ENCODE measurements around the gene GJA3. TPM values are rescaled to one million over a fixed set of nuclear protein-coding genes. Genes with fewer than 3 reads are reported as not detected.

GJA3 gene
- total and polyA plus RNA-seq, 2 of the 8 experiments (the other 6 are each of a cell fraction or from before 2014, with no cell fraction given): 0.12 to 0.60 TPM

DNA sequence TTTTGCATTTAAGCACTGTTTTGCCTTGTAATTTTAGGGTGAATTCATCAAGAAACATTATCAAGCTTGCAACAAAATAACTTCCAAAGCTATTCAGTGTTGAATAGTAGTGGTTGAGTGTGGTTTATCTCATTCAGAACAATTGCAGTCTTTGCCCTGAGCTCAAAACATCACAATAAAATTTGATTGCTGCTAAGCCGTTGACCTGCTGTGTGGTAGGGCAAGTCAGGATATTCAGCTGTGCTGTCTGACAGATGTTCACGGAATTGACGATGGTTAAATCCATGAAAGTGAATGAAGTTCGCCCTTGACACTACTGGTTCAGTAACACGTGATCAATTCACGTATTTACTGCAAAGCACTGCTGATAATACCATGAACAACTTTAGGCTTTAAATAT lies 66.9 kb downstream of the GJA3 start:
- H3K27me3 ChIP-seq (replicated peaks in 1 of 4; ENCODE audit: control insufficient read depth in 3 of 4, extremely low read depth in 1 of 4, insufficient read depth in 3 of 4, low read length in 3 of 4): no peaks in the 10 kb centered on the region
- DNase-seq (ENCODE audit: low read depth in 1 of 2, low spot score in 2 of 2) (no peak), FAIRE-seq (peak; percentile 80)
- no peak overlapping the region for H4K91ac ChIP-seq (replicated peaks; ENCODE audit: insufficient read length, low read length)
- H4K20me1 ChIP-seq (replicated peaks in 1 of 2; ENCODE audit: control insufficient read depth in 1 of 2, insufficient read depth in 2 of 2, low read length in 2 of 2): no peaks in the 10 kb centered on the region
- H3K36me3 ChIP-seq (ENCODE audit: control insufficient read depth in 2 of 4, insufficient read depth in 4 of 4, low read length in 3 of 4): no peaks in the 10 kb centered on the region
- no peak overlapping the region for H3K23ac ChIP-seq (ENCODE audit: insufficient read length)
- no peak overlapping the region for H4K5ac ChIP-seq (ENCODE audit: insufficient read length, low read depth, low read length)
- no peaks in the 10 kb centered on the region for H3K23me2 ChIP-seq (ENCODE audit: low read depth, low read length)
- H2BK15ac ChIP-seq (ENCODE audit: low read length): no peak overlapping the region
- no peak overlapping the region for H2BK120ac ChIP-seq (replicated peaks; ENCODE audit: low read depth, low read length)
- no peak overlapping the region for H2BK12ac ChIP-seq (ENCODE audit: low read depth, low read length)
- H2AK5ac ChIP-seq (ENCODE audit: low read depth, low read length): no peak overlapping the region
- CTCF ChIA-PET (ENCODE audit: partially characterized antibody): interaction anchor here (0.7 to 1.0 kb wide), 2 partner anchors 69 to 942 kb away, joined by 3 read pairs; no protein-coding TSS in a partner anchor
- 91% methylated on average over 6 of the region's 6 CpGs; no CpG with 5 or more reads in 1 of the 2 experiments for WGBS, 2 experiments (ENCODE audit: extremely low coverage in 1 of 2, insufficient coverage in 1 of 2, insufficient read length in 1 of 2, insufficient replicate concordance in 2 of 2, low coverage in 1 of 2, low lambda C conversion rate in 2 of 2, missing lambda C conversion rate in 1 of 2)
- H4K8ac ChIP-seq (ENCODE audit: extremely low read depth, insufficient read depth, low read length): no peak overlapping the region
- H3K4me3 ChIP-seq (ENCODE audit: extremely low read depth in 1 of 4, insufficient read depth in 2 of 4, low read depth in 3 of 4, low read length in 4 of 4): no peak overlapping the region
- no peak overlapping the region for H2AFZ ChIP-seq (ENCODE audit: low read length)
- H3K14ac ChIP-seq (ENCODE audit: insufficient read length): no peak overlapping the region
- peaks cover 0 to under 1% (median 0%) of the 10 kb centered on the region in 4 experiments; a peak in 4 of 7 replicates for H3K4me1 ChIP-seq (replicated peaks in 1 of 4; ENCODE audit: control insufficient read depth in 3 of 4, insufficient read depth in 4 of 4, low read length in 3 of 4)
- H3K4me2 ChIP-seq (ENCODE audit: insufficient read depth in 1 of 2, low read depth in 2 of 2, low read length in 2 of 2): no peak overlapping the region
- no peak overlapping the region for H3K27ac ChIP-seq (ENCODE audit: low read depth, low read length)
- POLR2A ChIA-PET (ENCODE audit: partially characterized antibody): interaction anchor here (0.7 to 1.4 kb wide), 3 partner anchors 11 to 70 kb away, joined by 3 read pairs; no protein-coding TSS in a partner anchor
- H2BK20ac ChIP-seq (ENCODE audit: low read length): no peak overlapping the region
- no peak overlapping the region for H3K56ac ChIP-seq (replicated peaks; ENCODE audit: insufficient read length, low read depth, low read length)
- H3K9me3 ChIP-seq (ENCODE audit: insufficient read depth in 2 of 2, low read depth in 1 of 2, low read length in 1 of 2): no peaks in the 10 kb centered on the region
- no peaks in the 10 kb centered on the region for H3K79me1 ChIP-seq (ENCODE audit: low read depth, low read length)
- no peaks in the 10 kb centered on the region for H3K79me2 ChIP-seq (ENCODE audit: control insufficient read depth in 1 of 2, insufficient read depth in 2 of 2, low read length in 2 of 2)
- no peak overlapping the region for H2BK5ac ChIP-seq (ENCODE audit: low read depth, low read length)
- no peak overlapping the region for H3K4ac ChIP-seq (replicated peaks; ENCODE audit: insufficient read length, low read depth, low read length)
- H3K18ac ChIP-seq (ENCODE audit: extremely low read depth, low read length): no peak overlapping the region
- H3K9ac ChIP-seq (replicated peaks in 1 of 4; ENCODE audit: extremely low read depth in 1 of 4, low read depth in 3 of 4, low read length in 3 of 4): no peak overlapping the region
- TF ChIP-seq SIN3A (conservative IDR thresholded peaks at IDR 0.05 in 1 of 2, IDR thresholded peaks at IDR 0.05 in 1 of 2; ENCODE audit: low read depth in 1 of 2, low read length in 2 of 2): no peak
- TF ChIP-seq RXRA (IDR thresholded peaks at IDR 0.05; ENCODE audit: insufficient read depth, low read depth, low read length): no peak
- TF ChIP-seq TAF1 (IDR thresholded peaks at IDR 0.05; ENCODE audit: low read depth, low read length): no peak
- no peak for TF ChIP-seq MAFK (IDR thresholded peaks at IDR 0.05; ENCODE audit: low read depth, low read length)
- TF ChIP-seq GTF2F1 (IDR thresholded peaks at IDR 0.05; ENCODE audit: borderline replicate concordance, low read depth, low read length): no peak
- no peak for TF ChIP-seq JUN (IDR thresholded peaks at IDR 0.05; ENCODE audit: low read depth, low read length)
